PC-9 (cell line): ENCODE measurements around the gene CELF4.

Experiments used
- EZH2 ChIP-seq: fragments of 200-600 bp; sonication (generic); IDR thresholded peaks from 2 replicates; pipeline ENCODE4 v1.8.0; 2017; ENCODE audit warnings: antibody characterized with exemption, low read depth
- TF ChIP-seq, protein P1 (sequence below): fragments of 200-600 bp; sonication (generic); conservative IDR thresholded peaks from 2 replicates; pipeline ENCODE4 v1.6.1; 2017; ENCODE audit warnings: mixed run types, antibody characterized with exemption, mild to moderate bottlenecking, moderate library complexity

DNA sequence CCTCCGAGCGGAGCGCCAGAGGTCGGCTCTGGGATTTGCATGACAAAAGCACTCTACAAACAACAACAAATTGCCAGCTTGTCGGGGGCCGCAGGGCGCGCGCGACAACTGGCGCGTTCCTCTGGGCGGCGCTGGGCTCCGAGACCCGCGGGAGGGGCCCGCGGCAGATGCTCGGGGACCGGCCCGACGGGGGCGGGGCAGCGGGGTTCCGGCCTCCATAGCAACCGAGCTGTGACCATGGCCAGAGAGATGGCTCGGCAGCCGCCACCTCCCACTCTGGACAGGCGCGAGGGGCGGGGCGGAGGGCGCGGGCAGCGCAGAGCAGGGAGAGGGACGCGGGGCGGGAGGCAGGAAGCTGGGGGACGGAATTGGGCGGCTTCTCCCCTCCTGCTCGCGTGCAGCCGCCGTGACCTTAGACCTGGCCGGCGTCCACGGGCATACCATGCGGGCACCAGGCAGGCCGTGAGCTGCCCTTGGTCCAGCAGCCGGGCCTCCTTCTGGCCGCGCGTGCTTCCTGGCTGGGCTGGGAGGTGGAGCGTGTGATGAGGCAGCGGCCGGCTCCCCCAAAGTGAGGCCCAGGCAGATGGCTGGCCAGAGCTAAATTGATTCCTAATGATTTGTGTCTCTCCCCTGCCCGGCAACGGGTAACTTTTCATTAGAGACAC lies 171.5 kb downstream of the CELF4 start:
- TF ChIP-seq, protein P1, sequence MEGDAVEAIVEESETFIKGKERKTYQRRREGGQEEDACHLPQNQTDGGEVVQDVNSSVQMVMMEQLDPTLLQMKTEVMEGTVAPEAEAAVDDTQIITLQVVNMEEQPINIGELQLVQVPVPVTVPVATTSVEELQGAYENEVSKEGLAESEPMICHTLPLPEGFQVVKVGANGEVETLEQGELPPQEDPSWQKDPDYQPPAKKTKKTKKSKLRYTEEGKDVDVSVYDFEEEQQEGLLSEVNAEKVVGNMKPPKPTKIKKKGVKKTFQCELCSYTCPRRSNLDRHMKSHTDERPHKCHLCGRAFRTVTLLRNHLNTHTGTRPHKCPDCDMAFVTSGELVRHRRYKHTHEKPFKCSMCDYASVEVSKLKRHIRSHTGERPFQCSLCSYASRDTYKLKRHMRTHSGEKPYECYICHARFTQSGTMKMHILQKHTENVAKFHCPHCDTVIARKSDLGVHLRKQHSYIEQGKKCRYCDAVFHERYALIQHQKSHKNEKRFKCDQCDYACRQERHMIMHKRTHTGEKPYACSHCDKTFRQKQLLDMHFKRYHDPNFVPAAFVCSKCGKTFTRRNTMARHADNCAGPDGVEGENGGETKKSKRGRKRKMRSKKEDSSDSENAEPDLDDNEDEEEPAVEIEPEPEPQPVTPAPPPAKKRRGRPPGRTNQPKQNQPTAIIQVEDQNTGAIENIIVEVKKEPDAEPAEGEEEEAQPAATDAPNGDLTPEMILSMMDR: no peak
- TF ChIP-seq EZH2: no peak
